GM18520 (cell line): ENCODE results near the gene TBC1D1.
"Not testable (repeated sequence)": the region's sequence is repeated elsewhere in the genome, so short reads cannot be mapped to it uniquely, and the experiment has no call there.

Source experiments
- ATAC-seq: cut with Tn5 transposase; IDR thresholded peaks from one replicate; pipeline ENCODE4 v1.9.1; 2021; ENCODE audit not compliant: unreplicated experiment

TBC1D1 gene

GRCh38 chr4:37922328-37922727, 31.4 kb downstream of the TBC1D1 start:
- no peak for ATAC-seq

DNA sequence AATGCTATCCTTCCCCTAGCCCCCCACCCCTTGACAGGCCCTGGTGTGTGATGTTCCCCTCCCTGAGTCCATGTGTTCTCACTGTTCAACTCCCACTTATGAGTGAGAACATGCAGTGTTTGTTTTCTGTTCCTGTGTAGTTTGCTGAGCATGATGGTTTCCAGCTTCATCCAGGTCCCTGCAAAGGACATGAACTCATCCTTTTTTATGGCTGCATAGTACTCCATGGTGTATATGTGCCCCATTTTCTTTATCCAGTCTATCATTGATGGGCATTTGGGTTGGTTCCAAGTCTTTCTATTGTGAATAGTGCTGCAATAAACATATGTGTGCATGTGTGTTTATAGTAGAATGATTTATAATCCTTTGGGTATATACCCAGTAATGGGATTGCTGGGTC, 32.2 kb downstream of the TBC1D1 start:
- not testable (repeated sequence) for ATAC-seq

GRCh38 chr4:37924946-37925345, 34.1 kb downstream of the TBC1D1 start:
- ATAC-seq = no peak

- ATAC-seq = no peak
These were observed 36.5 kb downstream of the TBC1D1 start for GRCh38 chr4:37927434-37927833.

- no peak for ATAC-seq
These were observed 37.8 kb downstream of the TBC1D1 start for GRCh38 chr4:37928426-37929416.

GRCh38 chr4:37934096-37934495, 43.2 kb downstream of the TBC1D1 start:
- ATAC-seq = no peak

GRCh38 chr4:37934609-37935008, 43.7 kb downstream of the TBC1D1 start:
- ATAC-seq = no peak

DNA sequence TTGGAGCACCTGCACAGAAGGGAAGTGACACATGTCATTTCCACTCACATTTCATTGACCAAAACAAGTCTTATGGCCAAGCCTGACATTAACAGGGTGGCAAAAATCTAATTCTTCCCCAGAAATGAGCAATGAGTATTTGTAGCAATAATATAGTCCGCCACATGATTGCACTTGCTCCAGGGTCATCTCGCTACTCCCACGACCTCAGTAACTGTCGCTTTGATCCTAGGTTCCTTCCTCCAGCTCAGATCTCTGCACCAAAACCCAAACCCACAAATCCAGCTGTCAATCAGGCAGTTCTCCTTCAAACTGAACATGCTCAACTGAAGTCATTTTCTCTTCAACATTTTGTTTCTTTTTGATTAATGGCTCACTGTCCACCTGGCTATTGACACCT, 44.1 kb downstream of the TBC1D1 start:
- no peak for ATAC-seq

- no peak for ATAC-seq
These were observed 46.1 kb downstream of the TBC1D1 start for GRCh38 chr4:37936889-37937498.

DNA sequence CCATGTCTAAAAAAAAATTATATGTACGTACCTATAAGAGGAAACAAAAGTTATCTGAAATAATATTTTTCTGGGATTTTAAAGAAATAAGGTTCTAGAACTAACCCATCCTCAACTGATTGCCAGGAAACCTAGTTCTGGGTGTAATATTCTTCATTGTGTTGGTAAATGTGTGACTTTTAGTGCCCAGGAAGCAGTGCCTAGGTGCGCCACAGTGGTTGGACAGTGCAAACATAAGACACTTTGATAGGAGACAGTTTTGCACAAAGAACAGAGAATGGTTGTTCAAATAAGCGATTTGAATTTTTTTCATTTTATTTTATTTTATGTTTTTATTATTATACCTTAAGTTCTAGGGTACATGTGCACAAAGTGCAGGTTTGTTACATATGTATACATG, 47.3 kb downstream of the TBC1D1 start:
- no peak for ATAC-seq

- no peak for ATAC-seq
These were observed 55.8 kb downstream of the TBC1D1 start for GRCh38 chr4:37946503-37947179.

DNA sequence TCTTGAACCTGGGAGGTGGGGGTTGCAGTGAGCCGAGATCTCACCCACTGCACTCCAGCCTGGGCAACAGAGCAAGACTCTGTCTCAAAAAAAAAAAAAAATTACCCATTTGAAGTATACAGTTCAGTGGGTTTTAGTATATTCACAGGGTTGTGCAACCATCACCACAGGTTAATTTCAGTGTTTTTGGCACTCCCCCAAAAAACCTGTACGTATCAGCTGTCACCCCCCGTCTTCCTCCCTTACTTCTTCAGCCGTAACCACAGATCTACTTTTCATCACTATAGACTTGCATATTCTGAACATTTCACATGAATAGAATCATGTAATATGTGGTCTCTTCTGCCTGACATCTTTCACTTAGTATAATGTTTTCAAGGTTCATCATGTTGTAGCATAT, 57.7 kb downstream of the TBC1D1 start:
- ATAC-seq = no peak

- ATAC-seq = no peak
These were observed 58.9 kb downstream of the TBC1D1 start for GRCh38 chr4:37949636-37950426.

DNA sequence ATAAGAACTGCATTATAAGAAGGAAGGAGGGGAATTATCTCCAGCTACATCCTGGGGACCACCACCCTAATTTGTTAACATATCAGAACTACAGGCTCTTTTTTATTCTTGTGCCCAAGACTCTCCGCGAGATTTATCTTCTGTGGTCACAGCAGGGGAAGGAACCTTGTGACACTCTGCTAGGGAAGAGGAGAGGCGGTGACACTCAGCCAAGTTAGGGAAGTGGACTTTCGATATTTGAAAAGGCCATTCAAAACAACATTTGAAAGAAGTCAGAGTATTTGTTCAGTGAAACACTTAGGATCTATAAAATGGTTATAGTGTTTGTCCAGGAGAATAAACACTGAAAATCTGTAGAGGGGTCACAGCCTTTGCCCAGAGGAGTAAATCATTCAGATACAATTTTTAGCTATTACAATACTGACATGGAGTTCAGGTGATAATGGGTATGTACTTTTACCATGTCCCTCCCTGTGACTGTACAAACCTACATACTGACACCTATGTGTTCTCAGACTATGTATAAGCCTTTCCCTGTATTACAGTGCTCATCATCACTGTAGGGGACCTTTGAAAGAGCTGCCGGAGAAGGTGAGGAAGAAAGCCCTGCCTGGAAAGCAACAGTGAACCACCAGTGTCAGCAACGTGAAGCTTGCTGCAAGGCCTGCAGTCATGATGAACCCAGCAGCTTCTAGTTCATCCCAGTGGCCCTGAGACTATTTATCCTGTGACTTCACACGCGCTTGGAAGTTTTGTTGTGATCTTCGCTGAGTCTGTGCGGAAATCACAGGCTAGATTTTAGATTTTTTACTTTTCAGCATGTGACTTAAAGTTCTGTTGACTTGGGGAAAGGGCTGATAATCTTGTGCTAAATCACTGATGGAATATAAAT, 60.8 kb downstream of the TBC1D1 start:
- no peak for ATAC-seq

GRCh38 chr4:37953156-37953555, 62.3 kb downstream of the TBC1D1 start:
- no peak for ATAC-seq

- no peak for ATAC-seq
These were observed 62.9 kb downstream of the TBC1D1 start for GRCh38 chr4:37953620-37954293.

- ATAC-seq = no peak
These were observed 66.1 kb downstream of the TBC1D1 start for GRCh38 chr4:37956941-37957340.

DNA sequence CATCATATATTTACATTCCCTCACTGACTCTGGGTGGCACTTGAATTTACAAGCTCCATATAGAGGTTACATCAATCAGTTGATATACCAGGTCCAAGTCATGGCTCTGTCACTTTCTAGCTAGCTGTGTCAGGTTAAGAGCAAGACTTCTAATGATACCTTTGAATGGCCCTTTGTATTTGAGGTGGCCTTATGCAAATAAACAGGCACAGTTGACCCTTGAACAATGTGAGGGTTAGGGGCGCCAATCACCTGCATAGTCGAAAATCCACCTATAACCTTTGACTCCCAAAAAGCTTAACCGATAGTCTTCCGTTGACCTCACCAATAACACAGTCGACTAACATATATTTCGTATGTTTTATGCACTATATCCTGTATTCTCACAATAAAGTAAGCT, 68.0 kb downstream of the TBC1D1 start:
- ATAC-seq = no peak

DNA sequence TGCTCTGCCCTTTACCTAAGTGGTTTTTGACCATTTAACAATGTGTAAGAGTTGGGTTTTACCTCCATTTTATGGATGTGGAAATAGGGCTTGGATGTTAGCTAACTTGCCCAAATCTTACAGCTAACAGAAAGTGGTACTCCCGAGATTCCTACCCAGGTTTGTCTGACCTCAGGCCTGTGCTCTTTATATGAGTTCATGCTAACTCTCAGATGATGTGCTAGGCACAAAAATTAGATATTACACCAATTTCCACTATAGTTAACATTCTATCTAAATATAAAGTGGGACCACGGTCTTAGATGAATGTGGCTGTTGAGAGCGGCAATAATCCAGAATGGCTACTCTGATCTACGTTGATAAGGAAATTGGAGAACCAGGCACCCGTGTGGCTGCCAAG, 69.2 kb downstream of the TBC1D1 start, which contains the start of gene PTTG2:
Gene PTTG2 (plus strand): TSS at position 301 of the 400 bp plus-strand sequence. CDS start 37 bp downstream, at position 338.
- ATAC-seq = no peak
